ENCODE measurements around the gene UBE2G1. TPM values are rescaled to one million over a fixed set of nuclear protein-coding genes. Genes with fewer than 3 reads are reported as not detected.

The UBE2G1 gene
- total RNA-seq, 2 donors from 2014 or later = 67.3 to 70.1 TPM

GRCh38 chr17:4326608-4327007 lies 39.9 kb downstream of the UBE2G1 start:
- no peak overlapping the region for H3K4me3 ChIP-seq
- H3K27me3 ChIP-seq = no peaks in the 10 kb centered on the region
- no peak overlapping the region for H3K9ac ChIP-seq (ENCODE audit: low read depth in 2 of 2, low read length in 2 of 2)
- DNase-seq = no peak
- intact Hi-C loops (cut with DNase I) = no loop called here
- no peaks in the 10 kb centered on the region for H3K4me1 ChIP-seq
- no peaks in the 10 kb centered on the region for H3K9me3 ChIP-seq
- no peaks in the 10 kb centered on the region for H3K36me3 ChIP-seq
- no peak for TF ChIP-seq CTCF (IDR thresholded peaks at IDR 0.05)
- no peak overlapping the region for H3K27ac ChIP-seq

- Histone ChIP-seq H3K4me3 (no peak overlapping the region), H3K27me3 (no peaks in the 10 kb centered on the region), H3K36me3 (no peaks in the 10 kb centered on the region), H3K9ac (ENCODE audit: low read depth in 2 of 2, low read length in 2 of 2) (no peak overlapping the region), H3K4me1 (no peaks in the 10 kb centered on the region), H3K9me3 (no peaks in the 10 kb centered on the region), H3K27ac (no peak overlapping the region)
- TF ChIP-seq CTCF (IDR thresholded peaks at IDR 0.05) = no peak
- DNase-seq = no peak
- intact Hi-C loops (cut with DNase I) = no loop called here
These were observed 40.4 kb downstream of the UBE2G1 start for GRCh38 chr17:4326112-4326511.

- no peak overlapping the region for H3K27ac ChIP-seq
- no peaks in the 10 kb centered on the region for H3K36me3 ChIP-seq
- no peaks in the 10 kb centered on the region for H3K27me3 ChIP-seq
- H3K4me1 ChIP-seq = no peaks in the 10 kb centered on the region
- H3K9ac ChIP-seq (ENCODE audit: low read depth in 2 of 2, low read length in 2 of 2) = no peak overlapping the region
- intact Hi-C loops (cut with DNase I) = no loop called here
- no peak for DNase-seq
- TF ChIP-seq CTCF (IDR thresholded peaks at IDR 0.05) = no peak
- H3K9me3 ChIP-seq = no peaks in the 10 kb centered on the region
- no peak overlapping the region for H3K4me3 ChIP-seq
These were observed 42.0 kb downstream of the UBE2G1 start for GRCh38 chr17:4324463-4324862.

GRCh38 chr17:4319221-4319620 lies 47.3 kb downstream of the UBE2G1 start:
- H3K9ac ChIP-seq (ENCODE audit: low read depth in 2 of 2, low read length in 2 of 2) = no peak overlapping the region
- H3K9me3 ChIP-seq = no peaks in the 10 kb centered on the region
- H3K4me1 ChIP-seq = peaks cover 4% of the 10 kb centered on the region
- TF ChIP-seq CTCF (IDR thresholded peaks at IDR 0.05) = no peak
- no peaks in the 10 kb centered on the region for H3K27me3 ChIP-seq
- no peak overlapping the region for H3K4me3 ChIP-seq
- no peaks in the 10 kb centered on the region for H3K36me3 ChIP-seq
- no peak for DNase-seq
- H3K27ac ChIP-seq = no peak overlapping the region
- intact Hi-C loops (cut with DNase I) = no loop called here

- Histone ChIP-seq H3K9ac (ENCODE audit: low read depth in 2 of 2, low read length in 2 of 2) (peak overlapping the region in 1 of 2 donors; percentile 7), H3K36me3 (no peaks in the 10 kb centered on the region), H3K27ac (no peak overlapping the region), H3K4me1 (peaks cover 4% of the 10 kb centered on the region), H3K4me3 (no peak overlapping the region), H3K27me3 (no peaks in the 10 kb centered on the region), H3K9me3 (no peaks in the 10 kb centered on the region)
- TF ChIP-seq CTCF (IDR thresholded peaks at IDR 0.05) = no peak
- no peak for DNase-seq
- intact Hi-C loops (cut with DNase I) = no loop called here
These were observed 47.9 kb downstream of the UBE2G1 start for GRCh38 chr17:4318596-4318995.

GRCh38 chr17:4318186-4318585 lies 48.3 kb downstream of the UBE2G1 start:
- no peak for TF ChIP-seq CTCF (IDR thresholded peaks at IDR 0.05)
- no peaks in the 10 kb centered on the region for H3K27me3 ChIP-seq
- no peak overlapping the region for H3K27ac ChIP-seq
- H3K9ac ChIP-seq (ENCODE audit: low read depth in 2 of 2, low read length in 2 of 2) = peak overlapping the region in 1 of 2 donors; percentile 15
- DNase-seq = peak; percentile 42
- H3K4me3 ChIP-seq = no peak overlapping the region
- peaks cover 4% of the 10 kb centered on the region for H3K4me1 ChIP-seq
- no peaks in the 10 kb centered on the region for H3K36me3 ChIP-seq
- intact Hi-C loops (cut with DNase I) = no loop called here
- H3K9me3 ChIP-seq = no peaks in the 10 kb centered on the region
